HepG2 (cell line): ENCODE results near the gene STRADA. TPM values are rescaled to one million over a fixed set of nuclear protein-coding genes. Genes with fewer than 3 reads are reported as not detected.

Experiments
- EEA1 ChIP-seq: sonication (generic); formaldehyde crosslinking; IDR thresholded peaks from 2 replicates; pipeline ENCODE4 v1.5.1; 2020; ENCODE audit warnings: mild to moderate bottlenecking, missing genetic modification reagents, borderline replicate concordance
- NCOA2 ChIP-seq: sonication (generic); formaldehyde crosslinking; IDR thresholded peaks from 2 replicates; pipeline ENCODE4 v1.8.0; 2022; ENCODE audit warnings: inconsistent platforms
- TEAD3 ChIP-seq: optimal IDR thresholded peaks from 2 replicates; pipeline ENCODE3; 2016; ENCODE audit warnings: borderline replicate concordance
- YEATS2 ChIP-seq: sonication (generic); formaldehyde crosslinking; IDR thresholded peaks from 2 replicates; pipeline ENCODE4 v1.4.0; 2020; ENCODE audit warnings: missing genetic modification reagents, borderline replicate concordance
- ZBTB14 ChIP-seq: sonication (generic); formaldehyde crosslinking; IDR thresholded peaks from 2 replicates; pipeline ENCODE4 v1.4.0; 2020; ENCODE audit warnings: missing genetic modification reagents
- ZFP91 ChIP-seq: sonication (generic); formaldehyde crosslinking; IDR thresholded peaks from 2 replicates; pipeline ENCODE4 v1.9.0; 2022; ENCODE audit warnings: missing genetic modification reagents, mild to moderate bottlenecking, borderline replicate concordance
- ZNF564 ChIP-seq: sonication (generic); formaldehyde crosslinking; IDR thresholded peaks from 2 replicates; pipeline ENCODE4 v1.8.1; 2023; ENCODE audit warnings: mild to moderate bottlenecking, missing genetic modification reagents
- ZNF607 ChIP-seq: sonication (generic); formaldehyde crosslinking; IDR thresholded peaks from 2 replicates; pipeline ENCODE4 v1.5.1; 2020; ENCODE audit warnings: missing genetic modification reagents, mild to moderate bottlenecking, borderline replicate concordance
- polyA plus RNA-seq, 8 experiments: library from polyadenylated mRNA; depleted of rRNA in 3 of 8; stranded (reverse) in 7 of 8; unstranded in 1 of 8; fragments of >200 nt; fragmentation: Illumina TruSeq in 4 of 8; extraction: Trizol in 4 of 8; gene quantifications; 2 replicates each; pipeline versions ENCODE4 v1.2.1 to v1.2.3, GENCODE V29; 2011 to 2016; ENCODE audit warnings: low read depth in 4 of 8, missing spikeins in 1 of 8, mixed read lengths in 1 of 8; ENCODE audit not compliant: insufficient read depth in 1 of 8
- total RNA-seq, 5 experiments: library from RNA; depleted of rRNA; stranded (reverse); fragments of >200 nt; fragmentation: Illumina TruSeq; extraction: Trizol; gene quantifications; 2 replicates each; pipeline ENCODE4 v1.2.3, GENCODE V29; 2016; ENCODE audit warnings: low read depth in 1 of 5
- TF ChIP-seq, protein P1 (sequence below): sonication (generic); formaldehyde crosslinking; IDR thresholded peaks from 2 replicates; pipeline ENCODE4 v1.5.0; 2020; ENCODE audit warnings: mild to moderate bottlenecking, missing genetic modification reagents, borderline replicate concordance
- TF ChIP-seq, protein P2 (sequence below): sonication (generic); formaldehyde crosslinking; IDR thresholded peaks from 2 replicates; pipeline ENCODE4 v1.4.0; 2020; ENCODE audit warnings: missing genetic modification reagents

The STRADA gene
- total and polyA plus RNA-seq, 2 of the 13 experiments (the other 11 are each of a cell fraction or from before 2014, with no cell fraction given): 17.6 to 17.9 TPM

- TF ChIP-seq, protein P1, sequence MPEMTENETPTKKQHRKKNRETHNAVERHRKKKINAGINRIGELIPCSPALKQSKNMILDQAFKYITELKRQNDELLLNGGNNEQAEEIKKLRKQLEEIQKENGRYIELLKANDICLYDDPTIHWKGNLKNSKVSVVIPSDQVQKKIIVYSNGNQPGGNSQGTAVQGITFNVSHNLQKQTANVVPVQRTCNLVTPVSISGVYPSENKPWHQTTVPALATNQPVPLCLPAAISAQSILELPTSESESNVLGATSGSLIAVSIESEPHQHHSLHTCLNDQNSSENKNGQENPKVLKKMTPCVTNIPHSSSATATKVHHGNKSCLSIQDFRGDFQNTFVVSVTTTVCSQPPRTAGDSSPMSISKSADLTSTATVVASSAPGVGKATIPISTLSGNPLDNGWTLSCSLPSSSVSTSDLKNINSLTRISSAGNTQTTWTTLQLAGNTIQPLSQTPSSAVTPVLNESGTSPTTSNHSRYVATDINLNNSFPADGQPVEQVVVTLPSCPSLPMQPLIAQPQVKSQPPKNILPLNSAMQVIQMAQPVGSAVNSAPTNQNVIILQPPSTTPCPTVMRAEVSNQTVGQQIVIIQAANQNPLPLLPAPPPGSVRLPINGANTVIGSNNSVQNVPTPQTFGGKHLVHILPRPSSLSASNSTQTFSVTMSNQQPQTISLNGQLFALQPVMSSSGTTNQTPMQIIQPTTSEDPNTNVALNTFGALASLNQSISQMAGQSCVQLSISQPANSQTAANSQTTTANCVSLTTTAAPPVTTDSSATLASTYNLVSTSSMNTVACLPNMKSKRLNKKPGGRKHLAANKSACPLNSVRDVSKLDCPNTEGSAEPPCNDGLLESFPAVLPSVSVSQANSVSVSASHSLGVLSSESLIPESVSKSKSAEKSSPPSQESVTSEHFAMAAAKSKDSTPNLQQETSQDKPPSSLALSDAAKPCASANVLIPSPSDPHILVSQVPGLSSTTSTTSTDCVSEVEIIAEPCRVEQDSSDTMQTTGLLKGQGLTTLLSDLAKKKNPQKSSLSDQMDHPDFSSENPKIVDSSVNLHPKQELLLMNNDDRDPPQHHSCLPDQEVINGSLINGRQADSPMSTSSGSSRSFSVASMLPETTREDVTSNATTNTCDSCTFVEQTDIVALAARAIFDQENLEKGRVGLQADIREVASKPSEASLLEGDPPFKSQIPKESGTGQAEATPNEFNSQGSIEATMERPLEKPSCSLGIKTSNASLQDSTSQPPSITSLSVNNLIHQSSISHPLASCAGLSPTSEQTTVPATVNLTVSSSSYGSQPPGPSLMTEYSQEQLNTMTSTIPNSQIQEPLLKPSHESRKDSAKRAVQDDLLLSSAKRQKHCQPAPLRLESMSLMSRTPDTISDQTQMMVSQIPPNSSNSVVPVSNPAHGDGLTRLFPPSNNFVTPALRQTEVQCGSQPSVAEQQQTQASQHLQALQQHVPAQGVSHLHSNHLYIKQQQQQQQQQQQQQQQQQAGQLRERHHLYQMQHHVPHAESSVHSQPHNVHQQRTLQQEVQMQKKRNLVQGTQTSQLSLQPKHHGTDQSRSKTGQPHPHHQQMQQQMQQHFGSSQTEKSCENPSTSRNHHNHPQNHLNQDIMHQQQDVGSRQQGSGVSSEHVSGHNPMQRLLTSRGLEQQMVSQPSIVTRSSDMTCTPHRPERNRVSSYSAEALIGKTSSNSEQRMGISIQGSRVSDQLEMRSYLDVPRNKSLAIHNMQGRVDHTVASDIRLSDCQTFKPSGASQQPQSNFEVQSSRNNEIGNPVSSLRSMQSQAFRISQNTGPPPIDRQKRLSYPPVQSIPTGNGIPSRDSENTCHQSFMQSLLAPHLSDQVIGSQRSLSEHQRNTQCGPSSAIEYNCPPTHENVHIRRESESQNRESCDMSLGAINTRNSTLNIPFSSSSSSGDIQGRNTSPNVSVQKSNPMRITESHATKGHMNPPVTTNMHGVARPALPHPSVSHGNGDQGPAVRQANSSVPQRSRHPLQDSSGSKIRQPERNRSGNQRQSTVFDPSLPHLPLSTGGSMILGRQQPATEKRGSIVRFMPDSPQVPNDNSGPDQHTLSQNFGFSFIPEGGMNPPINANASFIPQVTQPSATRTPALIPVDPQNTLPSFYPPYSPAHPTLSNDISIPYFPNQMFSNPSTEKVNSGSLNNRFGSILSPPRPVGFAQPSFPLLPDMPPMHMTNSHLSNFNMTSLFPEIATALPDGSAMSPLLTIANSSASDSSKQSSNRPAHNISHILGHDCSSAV: no peak
- TF ChIP-seq ZFP91 (CRISPR knock-in tag) (no peak; the same call in 1 of the 2 replicates), ZBTB14 (no peak), YEATS2 (CRISPR knock-in tag) (no peak), TEAD3 (CRISPR knock-in tag) (no peak), ZNF607 (CRISPR knock-in tag) (no peak), EEA1 (peak; percentile 47), NCOA2 (no peak; the same call in 1 of the 2 replicates), ZNF564 (CRISPR knock-in tag) (0 out of 2 replicates have a peak, but pooled peaks have one; percentile 76)
- TF ChIP-seq, protein P2, sequence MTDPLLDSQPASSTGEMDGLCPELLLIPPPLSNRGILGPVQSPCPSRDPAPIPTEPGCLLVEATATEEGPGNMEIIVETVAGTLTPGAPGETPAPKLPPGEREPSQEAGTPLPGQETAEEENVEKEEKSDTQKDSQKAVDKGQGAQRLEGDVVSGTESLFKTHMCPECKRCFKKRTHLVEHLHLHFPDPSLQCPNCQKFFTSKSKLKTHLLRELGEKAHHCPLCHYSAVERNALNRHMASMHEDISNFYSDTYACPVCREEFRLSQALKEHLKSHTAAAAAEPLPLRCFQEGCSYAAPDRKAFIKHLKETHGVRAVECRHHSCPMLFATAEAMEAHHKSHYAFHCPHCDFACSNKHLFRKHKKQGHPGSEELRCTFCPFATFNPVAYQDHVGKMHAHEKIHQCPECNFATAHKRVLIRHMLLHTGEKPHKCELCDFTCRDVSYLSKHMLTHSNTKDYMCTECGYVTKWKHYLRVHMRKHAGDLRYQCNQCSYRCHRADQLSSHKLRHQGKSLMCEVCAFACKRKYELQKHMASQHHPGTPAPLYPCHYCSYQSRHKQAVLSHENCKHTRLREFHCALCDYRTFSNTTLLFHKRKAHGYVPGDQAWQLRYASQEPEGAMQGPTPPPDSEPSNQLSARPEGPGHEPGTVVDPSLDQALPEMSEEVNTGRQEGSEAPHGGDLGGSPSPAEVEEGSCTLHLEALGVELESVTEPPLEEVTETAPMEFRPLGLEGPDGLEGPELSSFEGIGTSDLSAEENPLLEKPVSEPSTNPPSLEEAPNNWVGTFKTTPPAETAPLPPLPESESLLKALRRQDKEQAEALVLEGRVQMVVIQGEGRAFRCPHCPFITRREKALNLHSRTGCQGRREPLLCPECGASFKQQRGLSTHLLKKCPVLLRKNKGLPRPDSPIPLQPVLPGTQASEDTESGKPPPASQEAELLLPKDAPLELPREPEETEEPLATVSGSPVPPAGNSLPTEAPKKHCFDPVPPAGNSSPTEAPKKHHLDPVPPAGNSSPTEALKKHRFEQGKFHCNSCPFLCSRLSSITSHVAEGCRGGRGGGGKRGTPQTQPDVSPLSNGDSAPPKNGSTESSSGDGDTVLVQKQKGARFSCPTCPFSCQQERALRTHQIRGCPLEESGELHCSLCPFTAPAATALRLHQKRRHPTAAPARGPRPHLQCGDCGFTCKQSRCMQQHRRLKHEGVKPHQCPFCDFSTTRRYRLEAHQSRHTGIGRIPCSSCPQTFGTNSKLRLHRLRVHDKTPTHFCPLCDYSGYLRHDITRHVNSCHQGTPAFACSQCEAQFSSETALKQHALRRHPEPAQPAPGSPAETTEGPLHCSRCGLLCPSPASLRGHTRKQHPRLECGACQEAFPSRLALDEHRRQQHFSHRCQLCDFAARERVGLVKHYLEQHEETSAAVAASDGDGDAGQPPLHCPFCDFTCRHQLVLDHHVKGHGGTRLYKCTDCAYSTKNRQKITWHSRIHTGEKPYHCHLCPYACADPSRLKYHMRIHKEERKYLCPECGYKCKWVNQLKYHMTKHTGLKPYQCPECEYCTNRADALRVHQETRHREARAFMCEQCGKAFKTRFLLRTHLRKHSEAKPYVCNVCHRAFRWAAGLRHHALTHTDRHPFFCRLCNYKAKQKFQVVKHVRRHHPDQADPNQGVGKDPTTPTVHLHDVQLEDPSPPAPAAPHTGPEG (CRISPR knock-in tag): no peak
Measured at GRCh38 chr17:63774141-63774968, 32.8 kb upstream of the STRADA start, which contains the start of gene DDX42 (continued).
